ENCODE results near the gene ICA1.

Gene ICA1

GRCh38 chr7:8169171-8169570 lies 92.8 kb downstream of the ICA1 start:
- DNase-seq (ENCODE audit: low read depth), result no peak
- no peak overlapping the region for H3K4me3 ChIP-seq (ENCODE audit: control insufficient read depth, low read depth, low read length)
- no peak for TF ChIP-seq CTCF (conservative IDR thresholded peaks at IDR 0.05; ENCODE audit: control insufficient read depth, insufficient read depth, low read depth, low read length)

GRCh38 chr7:8168336-8168735 lies 93.6 kb downstream of the ICA1 start:
- DNase-seq (ENCODE audit: low read depth), result no peak
- H3K4me3 ChIP-seq (ENCODE audit: control insufficient read depth, low read depth, low read length), result no peak overlapping the region
- TF ChIP-seq CTCF (conservative IDR thresholded peaks at IDR 0.05; ENCODE audit: control insufficient read depth, insufficient read depth, low read depth, low read length), result no peak

- H3K4me3 ChIP-seq (ENCODE audit: control insufficient read depth, low read depth, low read length), result no peak overlapping the region
- TF ChIP-seq CTCF (conservative IDR thresholded peaks at IDR 0.05; ENCODE audit: control insufficient read depth, insufficient read depth, low read depth, low read length), result no peak
- no peak for DNase-seq (ENCODE audit: low read depth)
These were observed 96.8 kb downstream of the ICA1 start for GRCh38 chr7:8165150-8165549.

GRCh38 chr7:8162181-8162580 lies 99.8 kb downstream of the ICA1 start:
- TF ChIP-seq CTCF (conservative IDR thresholded peaks at IDR 0.05; ENCODE audit: control insufficient read depth, insufficient read depth, low read depth, low read length), result no peak
- no peak overlapping the region for H3K4me3 ChIP-seq (ENCODE audit: control insufficient read depth, low read depth, low read length)
- DNase-seq (ENCODE audit: low read depth), result no peak

- no peak for TF ChIP-seq CTCF (conservative IDR thresholded peaks at IDR 0.05; ENCODE audit: control insufficient read depth, insufficient read depth, low read depth, low read length)
- no peak for DNase-seq (ENCODE audit: low read depth)
- no peak overlapping the region for H3K4me3 ChIP-seq (ENCODE audit: control insufficient read depth, low read depth, low read length)
These were observed 100.6 kb downstream of the ICA1 start for GRCh38 chr7:8161364-8161828.

- no peak for TF ChIP-seq CTCF (conservative IDR thresholded peaks at IDR 0.05; ENCODE audit: control insufficient read depth, insufficient read depth, low read depth, low read length)
- DNase-seq (ENCODE audit: low read depth), result no peak
- no peak overlapping the region for H3K4me3 ChIP-seq (ENCODE audit: control insufficient read depth, low read depth, low read length)
These were observed 101.1 kb downstream of the ICA1 start for GRCh38 chr7:8160779-8161345.

GRCh38 chr7:8160250-8160649 lies 101.7 kb downstream of the ICA1 start:
- DNase-seq (ENCODE audit: low read depth), result no peak
- H3K4me3 ChIP-seq (ENCODE audit: control insufficient read depth, low read depth, low read length), result no peak overlapping the region
- no peak for TF ChIP-seq CTCF (conservative IDR thresholded peaks at IDR 0.05; ENCODE audit: control insufficient read depth, insufficient read depth, low read depth, low read length)
